HS-5 (cell line): ENCODE results near the gene FMNL3.
"Not testable (repeated sequence)": the region's sequence is repeated elsewhere in the genome, so short reads cannot be mapped to it uniquely, and the experiment has no call there.

Experiments
- DNase-seq: peaks from one replicate; pipeline ENCODE4 v3.0.0-alpha.2; 2012; ENCODE audit warnings: low read depth

Gene FMNL3

GRCh38 chr12:49707128-49707811 lies at the start of gene FMNL3:
TSS of gene FMNL3 (minus strand) at chr12:49707405. CDS start at chr12:49707180, 225 bp downstream.
- DNase-seq, result peak; percentile 74

GRCh38 chr12:49750996-49751393 lies 43.8 kb upstream of the FMNL3 start:
- DNase-seq, result no peak

GRCh38 chr12:49750027-49750995 lies 43.1 kb upstream of the FMNL3 start:
- peak; percentile 49 for DNase-seq

- DNase-seq, result no peak
These were observed 41.6 kb upstream of the FMNL3 start for GRCh38 chr12:49748800-49749199.

- DNase-seq, result no peak
These were observed 41.1 kb upstream of the FMNL3 start for GRCh38 chr12:49748306-49748705.

- no peak for DNase-seq
These were observed 37.2 kb upstream of the FMNL3 start for GRCh38 chr12:49744363-49744885.

GRCh38 chr12:49741882-49742620 lies 34.8 kb upstream of the FMNL3 start:
- DNase-seq, result peak; percentile 71

- DNase-seq, result peak; percentile 99
These were observed 34.0 kb upstream of the FMNL3 start, which contains the start of gene TMBIM6 for GRCh38 chr12:49740930-49741881. TSS of gene TMBIM6 (plus strand) at chr12:49741557. CDS start at chr12:49752494, 10,937 bp downstream.

GRCh38 chr12:49740277-49740676 lies 33.1 kb upstream of the FMNL3 start:
- DNase-seq, result not testable (repeated sequence)

- DNase-seq, result not testable (repeated sequence)
These were observed 31.5 kb upstream of the FMNL3 start for GRCh38 chr12:49738721-49739120.

- DNase-seq, result not testable (repeated sequence)
These were observed 27.7 kb upstream of the FMNL3 start for GRCh38 chr12:49734900-49735299.

GRCh38 chr12:49733219-49734017 lies 26.2 kb upstream of the FMNL3 start:
- no peak for DNase-seq

- DNase-seq, result no peak
These were observed 23.4 kb upstream of the FMNL3 start for GRCh38 chr12:49730568-49731101.

- no peak for DNase-seq
These were observed 22.8 kb upstream of the FMNL3 start for GRCh38 chr12:49730050-49730449.

GRCh38 chr12:49728446-49728845 lies 21.2 kb upstream of the FMNL3 start:
- DNase-seq, result no peak

- not testable (repeated sequence) for DNase-seq
These were observed 14.2 kb upstream of the FMNL3 start for GRCh38 chr12:49721355-49721754.

GRCh38 chr12:49720214-49720613 lies 13.0 kb upstream of the FMNL3 start:
- no peak for DNase-seq

GRCh38 chr12:49717800-49718199 lies 10.6 kb upstream of the FMNL3 start:
- DNase-seq, result not testable (repeated sequence)

- DNase-seq, result no peak
These were observed 9.3 kb upstream of the FMNL3 start for GRCh38 chr12:49716553-49716952.

- DNase-seq, result not testable (repeated sequence)
These were observed 6.7 kb upstream of the FMNL3 start for GRCh38 chr12:49713952-49714351.
